Kidney epithelial cell (primary cell): ENCODE measurements around the gene XIAP. TPM values are rescaled to one million over a fixed set of nuclear protein-coding genes. Genes with fewer than 3 reads are reported as not detected.

Experiments used
- DNase-seq: peaks from one replicate; pipeline ENCODE4 v3.0.0-alpha.2; 2010; ENCODE audit warnings: low read depth
- H3K27me3 ChIP-seq: 2 replicates; pipeline ENCODE4 v1.6.0; 2011; ENCODE audit warnings: low read length; ENCODE audit not compliant: control insufficient read depth, insufficient read depth
- H3K36me3 ChIP-seq: 2 replicates; pipeline ENCODE4 v1.5.1; 2011; ENCODE audit warnings: low read length; ENCODE audit not compliant: control insufficient read depth, insufficient read depth
- H3K4me3 ChIP-seq: 2 replicates; pipeline ENCODE4 v1.5.1; 2011; ENCODE audit warnings: low read depth, mild to moderate bottlenecking, control low read depth, low read length
- CTCF ChIP-seq: IDR thresholded peaks from 2 replicates; pipeline ENCODE4 v1.5.1; 2011; ENCODE audit warnings: mild to moderate bottlenecking, moderate library complexity, low read length, control low read depth, inconsistent platforms; ENCODE audit not compliant: insufficient read depth, poor library complexity, severe bottlenecking
- total RNA-seq: library from RNA; depleted of rRNA; stranded (reverse); fragments of >200 nt; gene quantifications from 2 replicates; pipeline ENCODE4 v1.2.3, GENCODE V29; 2015

The XIAP gene
- total RNA-seq, 1 donor from 2014 or later = 31.3 TPM

- Histone ChIP-seq H3K36me3 (no peaks in the 10 kb centered on the region), H3K4me3 (peak overlapping the region; percentile 81), H3K27me3 (no peaks in the 10 kb centered on the region)
- TF ChIP-seq CTCF = no peak
- DNase-seq = peak; percentile 76
Measured at GRCh38 chrX:123962794-123963373, 103.0 kb downstream of the XIAP start.

Other genes with a start within 250 kb of the XIAP start
- 42.7 and 52.1 TPM in 2 replicates for gene THOC2, start 127.0 kb upstream of the XIAP start, total RNA-seq
- gene STAG2, start 101.7 kb downstream of the XIAP start, total RNA-seq = 29.2 and 35.1 TPM in 2 replicates